Stimulated activated CD8-positive, alpha-beta memory T cell treated with anti-CD3 and anti-CD28 coated beads, Interleukin-12 subunit alpha, Interleukin-12 subunit beta, amount 100 ng/mL, for 4 hours (primary cell): Measurements from ENCODE around the gene P2RX6.
"Not testable (repeated sequence)": the region's sequence is repeated elsewhere in the genome, so short reads cannot be mapped to it uniquely, and the experiment has no call there.

Experiments used
- DNase-seq: peaks from one replicate; pipeline ENCODE4 v3.0.0-alpha.2; 2020; ENCODE audit warnings: low read depth

The P2RX6 gene

DNA sequence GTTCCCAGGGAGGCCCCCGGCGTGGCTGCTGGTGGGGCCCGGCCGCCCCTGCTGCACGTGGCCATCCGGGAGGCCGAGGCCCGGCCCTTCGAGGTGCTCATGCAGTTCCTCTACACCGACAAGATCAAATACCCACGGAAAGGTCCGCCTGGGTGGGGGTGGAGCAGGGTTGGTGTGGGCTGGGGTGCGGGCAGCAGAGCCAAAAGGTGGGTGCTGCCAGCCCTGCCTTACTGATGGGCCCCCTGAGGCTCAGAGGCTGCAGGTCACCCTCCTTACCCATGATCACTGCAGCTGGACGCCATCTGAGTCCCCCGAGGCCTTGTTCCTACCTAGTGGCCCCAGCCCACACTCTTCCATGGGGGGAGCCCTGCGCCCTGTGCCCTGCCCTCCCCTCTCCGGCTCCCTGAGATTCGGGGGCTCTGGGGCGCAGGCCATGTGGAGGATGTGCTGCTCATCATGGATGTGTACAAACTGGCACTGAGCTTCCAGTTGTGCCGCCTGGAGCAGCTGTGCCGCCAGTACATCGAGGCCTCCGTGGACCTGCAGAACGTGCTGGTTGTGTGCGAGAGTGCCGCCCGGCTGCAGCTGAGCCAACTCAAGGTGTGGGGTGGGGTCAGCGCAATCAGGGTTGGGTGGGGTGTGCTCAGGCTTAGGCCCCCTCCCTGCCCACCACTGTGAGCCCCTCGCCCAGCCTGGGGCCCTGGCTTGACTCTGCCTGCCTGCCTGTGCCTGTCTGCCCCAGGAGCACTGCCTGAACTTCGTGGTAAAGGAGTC is 20.6 kb upstream of the P2RX6 start:
- DNase-seq = no peak

DNA sequence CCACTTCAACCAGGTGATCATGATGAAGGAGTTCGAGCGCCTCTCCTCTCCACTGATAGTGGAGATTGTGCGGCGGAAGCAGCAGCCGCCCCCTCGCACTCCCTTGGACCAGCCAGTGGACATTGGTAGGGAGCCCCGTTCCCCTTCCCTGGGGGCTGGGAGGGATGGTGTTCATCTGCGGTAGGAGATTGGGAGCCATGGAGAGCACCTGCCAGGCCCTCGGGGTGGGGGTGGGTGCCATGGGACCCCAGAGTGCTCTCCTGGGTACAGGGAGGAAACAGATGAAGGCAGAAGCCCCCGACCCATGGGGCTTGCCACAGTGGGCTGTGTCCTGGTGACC is 20.1 kb upstream of the P2RX6 start:
- no peak for DNase-seq

DNA sequence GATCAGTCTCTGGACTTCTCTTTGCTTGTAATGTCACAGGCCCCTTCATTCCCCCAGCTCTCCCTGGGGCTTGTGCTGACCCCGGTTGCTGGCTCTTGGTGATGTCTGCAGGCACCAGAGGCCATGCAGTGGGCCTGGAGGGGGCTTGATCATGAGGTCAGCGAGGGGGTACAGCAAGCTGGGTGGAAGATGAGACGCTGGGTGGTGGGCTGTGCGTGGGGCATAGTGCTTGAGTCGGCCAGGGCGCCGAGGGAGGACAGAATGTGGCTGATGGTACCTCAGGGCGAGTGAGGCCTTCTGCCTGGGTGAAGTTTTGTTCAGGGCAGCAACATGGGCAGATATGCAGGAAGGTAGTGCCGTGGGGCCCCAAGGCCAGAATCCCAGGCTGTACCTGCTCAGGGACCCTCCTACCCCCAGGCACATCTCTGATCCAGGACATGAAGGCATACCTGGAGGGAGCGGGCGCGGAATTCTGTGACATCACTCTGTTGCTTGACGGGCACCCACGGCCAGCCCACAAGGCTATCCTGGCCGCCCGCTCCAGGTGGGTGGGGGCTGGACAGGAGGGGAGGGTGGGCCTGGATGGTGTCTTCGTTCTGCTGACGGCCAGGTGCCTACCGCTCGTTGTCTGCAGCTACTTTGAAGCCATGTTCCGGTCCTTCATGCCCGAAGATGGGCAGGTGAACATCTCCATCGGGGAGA is 19.5 kb upstream of the P2RX6 start:
- no peak for DNase-seq

DNA sequence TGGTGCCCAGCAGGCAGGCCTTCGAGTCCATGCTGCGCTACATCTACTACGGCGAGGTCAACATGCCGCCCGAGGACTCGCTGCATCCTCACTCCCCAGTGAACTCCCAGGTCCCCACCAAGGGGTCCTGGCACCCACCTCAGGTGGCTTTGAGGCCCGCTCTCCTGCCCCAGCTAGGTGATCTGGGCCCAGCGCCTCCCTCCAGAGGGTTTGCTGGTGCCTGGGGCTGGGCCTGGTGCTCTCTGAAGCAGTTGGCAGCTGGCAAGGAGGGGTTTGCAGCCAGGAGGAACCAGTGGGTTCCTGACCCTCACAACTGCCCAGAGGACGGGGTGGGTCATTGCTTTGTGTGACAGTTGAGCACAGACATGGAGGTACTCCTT is 18.9 kb upstream of the P2RX6 start:
- DNase-seq = no peak

DNA sequence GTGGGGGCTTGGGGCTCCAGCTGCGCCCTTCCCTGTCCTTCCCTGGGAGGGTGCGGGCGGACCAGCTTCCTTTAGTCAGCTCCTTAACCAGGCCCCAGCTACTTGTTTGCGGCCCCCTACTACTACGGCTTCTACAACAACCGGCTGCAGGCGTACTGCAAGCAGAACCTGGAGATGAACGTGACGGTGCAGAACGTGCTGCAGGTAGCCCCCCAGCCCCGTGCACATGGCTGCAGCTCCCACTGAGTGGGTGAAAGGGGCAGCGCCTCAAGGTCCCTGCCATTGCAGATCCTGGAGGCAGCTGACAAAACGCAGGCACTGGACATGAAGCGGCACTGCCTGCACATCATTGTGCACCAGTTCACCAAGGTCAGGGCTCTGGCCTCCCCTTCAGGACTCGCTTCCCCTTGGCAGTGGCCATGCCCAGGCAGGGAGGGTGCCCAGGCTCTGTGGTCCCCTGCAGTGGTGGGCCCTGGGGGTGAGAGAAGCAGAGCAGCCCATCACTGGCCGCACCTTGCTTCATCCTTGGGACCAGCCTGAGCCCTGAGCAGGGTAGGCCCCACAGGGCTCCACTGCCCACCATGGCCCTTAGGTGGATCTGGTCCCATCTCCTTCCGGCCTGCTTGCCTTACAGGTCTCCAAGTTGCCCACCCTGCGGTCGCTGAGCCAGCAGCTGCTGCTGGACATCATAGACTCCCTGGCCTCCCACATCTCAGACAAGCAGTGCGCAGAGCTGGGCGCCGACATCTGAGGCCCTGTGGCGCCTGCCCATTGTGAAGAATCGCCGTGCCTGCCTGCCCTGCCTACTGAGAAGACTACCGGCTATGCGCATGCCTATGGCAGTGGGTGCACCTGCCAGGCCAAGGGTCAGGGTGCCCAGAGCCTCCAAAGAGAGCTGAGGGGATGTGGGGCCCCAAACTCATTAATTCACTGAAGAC is 18.1 kb upstream of the P2RX6 start:
- no peak for DNase-seq

DNA sequence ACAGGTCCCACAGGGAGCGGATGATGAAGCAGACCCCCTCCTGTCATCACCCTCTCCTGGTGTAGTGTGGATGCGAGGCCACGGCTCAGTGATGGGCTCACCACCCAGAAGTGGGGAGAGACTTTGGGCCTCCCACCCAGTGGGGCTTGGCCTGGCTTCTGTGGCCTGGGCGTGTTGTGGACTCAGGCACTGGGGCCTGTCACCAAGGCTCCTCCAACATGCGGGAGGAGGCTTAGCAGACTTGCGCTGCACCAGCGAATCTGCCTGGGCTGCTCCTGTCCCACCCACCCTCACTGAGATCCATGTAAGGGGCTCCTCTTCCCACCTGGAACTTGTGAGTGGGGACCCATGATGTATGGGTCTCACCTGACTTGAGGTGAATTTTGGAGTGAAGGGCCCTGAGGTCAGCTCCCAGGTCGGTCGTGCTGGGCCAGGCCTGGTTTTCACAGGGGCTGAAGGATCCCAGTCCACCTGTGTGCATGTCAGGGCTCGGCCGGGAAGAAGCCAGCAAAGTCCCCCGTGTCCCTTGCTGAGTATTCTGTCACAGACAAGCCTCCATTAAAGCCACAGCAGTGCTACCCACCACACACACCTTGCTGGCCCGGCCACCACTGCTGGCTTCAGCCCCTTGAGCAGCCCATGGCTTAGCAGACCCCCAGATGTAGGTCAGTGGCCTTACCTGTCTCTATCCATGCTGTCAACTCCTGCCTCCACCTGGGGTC is 17.3 kb upstream of the P2RX6 start:
- no peak for DNase-seq

DNA sequence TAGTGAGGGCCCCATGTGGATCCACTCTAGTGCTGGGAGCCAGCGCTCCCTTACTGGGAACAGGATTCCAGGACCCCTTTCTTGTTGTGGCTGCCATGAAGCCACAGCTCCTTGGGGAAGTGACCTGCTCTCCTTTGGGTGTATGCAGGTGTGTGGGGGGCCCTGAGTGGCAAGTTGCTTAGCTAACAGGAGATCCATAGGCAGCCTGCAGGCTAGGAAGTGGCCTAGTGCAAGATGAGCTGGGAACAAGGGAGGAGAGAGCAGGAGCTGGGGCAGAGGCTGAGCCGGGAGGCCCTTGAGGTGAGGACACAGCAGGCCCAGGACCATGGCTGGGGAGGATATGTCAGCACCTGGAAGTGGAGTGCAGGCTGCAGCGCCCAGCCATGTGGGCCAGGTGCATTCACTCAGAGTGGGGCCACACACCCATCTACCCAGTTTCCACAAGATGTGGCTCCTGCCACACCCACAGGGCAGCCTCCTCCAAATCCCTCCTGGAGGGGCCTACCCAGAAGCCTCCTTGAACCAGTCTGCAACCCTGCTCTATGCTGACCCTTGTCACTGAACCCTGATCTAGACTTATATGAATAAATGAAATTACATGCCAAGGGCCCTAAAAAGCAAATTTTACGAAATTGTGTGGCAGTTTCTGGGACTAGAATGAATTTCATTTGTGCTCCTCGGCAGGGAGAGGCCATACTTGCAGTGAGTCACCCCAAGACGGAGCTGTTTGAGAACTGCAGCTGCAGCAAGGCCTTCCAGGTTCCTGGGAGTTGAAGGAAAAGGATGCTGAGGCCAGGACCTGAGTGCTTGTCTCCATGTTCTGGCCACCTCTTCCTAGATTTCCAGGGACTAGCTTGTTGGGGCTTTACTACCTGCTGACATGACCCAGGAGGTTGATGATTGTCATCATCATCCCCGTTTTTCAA is 16.3 kb upstream of the P2RX6 start:
- no peak for DNase-seq

DNA sequence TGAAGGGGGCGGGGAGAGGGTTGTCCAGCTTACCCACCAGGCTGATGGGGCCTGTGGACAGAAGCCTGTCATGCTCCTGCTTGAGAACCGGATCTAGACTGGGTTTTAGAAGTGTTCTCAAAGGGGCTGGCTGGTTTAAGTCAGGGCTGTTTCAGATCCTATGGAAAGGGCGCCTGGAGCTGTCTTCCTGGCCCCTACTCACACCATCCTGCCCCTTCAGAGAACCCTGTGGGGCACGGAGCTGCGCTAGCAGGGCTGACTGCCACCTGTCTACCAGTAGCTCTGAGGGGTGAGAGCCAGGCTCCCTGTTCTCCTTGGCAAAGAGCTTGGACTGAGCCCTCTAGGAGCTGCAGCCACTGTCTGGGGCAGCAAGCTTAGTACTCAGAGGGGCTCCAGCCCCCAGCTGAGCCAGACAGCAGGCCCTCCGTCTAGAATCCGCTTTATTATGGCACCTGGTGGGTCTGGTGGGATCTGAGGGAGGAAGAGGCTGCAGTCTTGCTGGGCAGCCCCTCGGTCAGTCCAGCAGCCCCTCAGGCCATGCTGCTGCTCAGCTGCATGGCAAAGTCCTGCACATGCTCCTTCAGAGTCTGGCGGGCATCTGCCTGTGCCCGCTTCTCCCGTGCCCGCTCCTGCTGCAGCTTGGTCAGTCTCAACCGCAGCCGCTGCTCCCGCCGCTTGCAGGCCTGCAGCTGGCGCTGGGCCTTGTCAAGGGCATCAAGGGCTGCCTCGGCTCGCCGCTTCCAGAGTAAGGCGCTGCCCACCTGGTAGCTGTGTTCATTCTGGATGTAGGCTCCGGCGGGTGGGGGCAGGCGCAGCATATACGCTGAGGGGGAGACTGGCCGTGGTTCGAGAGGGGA is 15.4 kb upstream of the P2RX6 start:
- no peak for DNase-seq

DNA sequence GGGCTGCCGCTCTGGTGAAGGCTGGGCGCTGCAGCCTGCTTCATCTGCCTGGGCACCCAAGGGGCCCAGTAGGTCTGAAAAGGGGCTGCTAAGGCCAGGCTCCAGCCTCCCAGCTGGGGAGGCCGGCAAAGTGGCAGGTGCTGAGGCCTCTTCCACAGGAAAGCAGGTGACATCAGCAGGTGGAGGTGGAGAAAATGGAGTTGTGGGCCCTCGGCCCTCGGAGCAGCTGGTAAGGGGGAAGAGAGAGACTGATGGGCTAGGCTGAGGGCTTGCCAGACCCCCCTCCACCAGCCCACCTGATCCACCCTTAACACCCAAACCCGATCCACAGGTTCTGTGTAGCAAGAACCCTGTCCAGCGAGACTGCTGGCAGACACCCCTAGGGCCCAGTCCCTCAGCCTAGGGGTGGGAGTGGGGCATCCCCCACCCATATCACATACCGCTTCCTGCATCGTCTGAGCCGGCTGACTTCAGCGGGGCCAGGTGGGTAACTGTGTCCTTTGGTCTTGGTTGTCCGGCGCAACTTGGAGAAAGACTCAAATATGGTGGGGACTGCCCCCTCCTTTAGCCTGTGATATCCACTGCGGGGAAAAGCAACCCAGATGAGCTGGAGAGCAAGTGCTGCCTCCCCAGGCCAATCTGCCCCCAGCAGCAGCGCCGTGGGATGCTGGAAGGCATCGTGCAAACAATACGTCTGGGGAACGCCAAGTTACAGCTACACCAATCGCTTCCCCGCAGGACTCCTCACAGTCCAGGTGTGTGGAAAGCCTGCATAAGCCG is 14.6 kb upstream of the P2RX6 start:
- no peak for DNase-seq

DNA sequence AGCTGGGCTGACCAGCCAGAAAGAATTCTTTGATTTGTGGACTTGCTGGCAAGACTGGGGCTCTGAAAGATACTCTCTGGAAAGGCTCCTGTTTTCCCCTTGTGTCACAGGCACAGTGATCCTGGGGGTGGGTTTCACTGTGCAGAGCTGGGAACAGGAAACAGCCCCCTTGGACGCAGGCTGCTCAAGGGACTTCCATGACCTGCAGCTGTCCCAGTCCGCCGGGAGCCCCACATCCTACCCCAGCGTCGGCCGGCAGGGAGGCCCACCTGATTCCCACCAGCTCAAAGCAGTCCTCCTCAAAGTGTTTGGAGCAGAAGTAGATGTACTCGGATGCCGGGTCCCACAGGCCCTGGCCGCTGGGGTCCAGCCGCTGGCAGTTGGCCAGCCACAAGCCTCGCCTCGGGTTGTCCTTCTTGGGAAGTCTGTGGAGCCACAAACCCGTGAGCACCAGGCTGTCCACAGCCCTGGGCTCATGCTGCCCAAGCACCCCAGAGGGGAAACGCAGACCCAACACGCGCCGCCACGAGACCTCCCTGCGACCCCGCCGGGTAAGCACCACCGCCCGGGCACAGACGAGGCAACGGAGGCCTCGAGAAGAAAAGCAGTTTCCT is 13.9 kb upstream of the P2RX6 start:
- DNase-seq = no peak

DNA sequence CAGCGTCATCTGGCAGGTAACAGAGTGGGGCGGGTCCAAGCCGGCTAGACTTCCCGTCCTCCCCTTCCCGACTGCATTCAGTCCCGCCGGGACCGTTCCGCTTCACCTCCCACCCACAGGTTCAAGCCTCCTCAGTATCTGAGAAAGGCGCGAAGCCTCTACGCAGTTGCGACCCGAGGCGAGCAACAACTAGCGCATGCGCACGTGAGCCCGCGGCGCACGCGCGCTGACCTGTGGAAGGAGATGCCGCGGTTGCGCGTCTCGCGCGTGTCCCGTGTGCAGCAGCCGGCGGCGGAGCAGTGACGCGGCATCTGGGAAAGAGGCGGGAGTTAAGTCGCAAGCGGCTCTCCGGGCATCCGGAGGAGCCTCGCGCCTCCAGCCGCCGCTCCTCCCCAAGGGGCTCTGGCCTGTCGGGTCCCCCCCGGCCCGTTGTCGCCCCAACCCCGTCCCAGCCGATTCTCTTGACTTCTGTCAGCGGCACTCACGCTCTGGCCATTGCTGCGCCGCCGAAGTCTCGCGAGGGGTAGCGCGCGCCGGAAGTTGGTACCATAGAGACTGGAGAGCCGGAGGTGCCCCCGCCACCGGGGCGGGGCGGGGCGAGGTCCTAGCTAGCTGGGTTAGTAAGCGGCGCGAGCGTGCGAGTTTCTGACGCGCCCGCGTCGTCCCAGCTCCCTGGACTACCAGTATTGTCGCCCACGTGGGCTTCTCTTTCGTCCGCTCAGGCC is 13.2 kb upstream of the P2RX6 start, which contains the start of gene THAP7:
Gene THAP7 (minus strand): TSS at position 518 of the 725 bp plus-strand sequence. CDS start 207 bp downstream, at position 311.
- peak; percentile 94 for DNase-seq

DNA sequence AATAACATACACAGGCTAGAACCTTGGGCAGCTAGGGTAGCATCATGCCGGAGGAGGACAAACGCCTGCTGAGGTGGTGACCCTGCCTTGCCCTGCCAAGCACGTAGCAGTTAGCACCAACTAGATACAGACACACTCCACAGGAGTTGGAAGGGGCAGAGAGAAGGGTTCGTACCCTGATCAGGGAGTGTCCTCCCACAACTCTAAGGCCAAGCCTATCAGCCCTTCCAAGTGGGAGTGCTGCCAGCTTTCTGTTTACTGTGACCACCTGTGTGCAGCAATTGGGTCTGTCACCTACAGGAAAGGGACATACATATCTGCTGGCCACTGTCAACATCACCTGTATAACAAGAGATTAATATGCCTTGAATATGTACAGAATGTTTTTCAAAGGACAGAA is 11.2 kb upstream of the P2RX6 start:
- DNase-seq = no peak

DNA sequence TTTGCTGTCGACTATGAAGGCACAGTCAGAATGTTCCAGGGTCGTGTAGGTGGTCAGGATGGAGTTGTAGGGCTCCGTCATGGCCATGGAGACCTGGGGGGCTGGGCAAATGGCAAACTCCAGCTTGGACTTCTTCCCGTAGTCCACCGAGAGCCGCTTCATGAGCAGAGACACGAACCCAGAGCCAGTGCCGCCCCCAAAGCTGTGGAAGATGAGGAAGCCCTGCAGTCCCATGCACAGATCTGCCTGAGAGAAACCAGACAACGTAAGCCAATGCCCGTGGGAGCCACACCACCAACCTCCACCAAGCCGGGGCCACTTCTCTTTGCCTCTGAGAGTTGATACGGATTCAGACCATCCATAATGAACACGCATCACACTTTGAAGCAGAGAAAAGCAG is 5.8 kb upstream of the P2RX6 start:
- not testable (repeated sequence) for DNase-seq

DNA sequence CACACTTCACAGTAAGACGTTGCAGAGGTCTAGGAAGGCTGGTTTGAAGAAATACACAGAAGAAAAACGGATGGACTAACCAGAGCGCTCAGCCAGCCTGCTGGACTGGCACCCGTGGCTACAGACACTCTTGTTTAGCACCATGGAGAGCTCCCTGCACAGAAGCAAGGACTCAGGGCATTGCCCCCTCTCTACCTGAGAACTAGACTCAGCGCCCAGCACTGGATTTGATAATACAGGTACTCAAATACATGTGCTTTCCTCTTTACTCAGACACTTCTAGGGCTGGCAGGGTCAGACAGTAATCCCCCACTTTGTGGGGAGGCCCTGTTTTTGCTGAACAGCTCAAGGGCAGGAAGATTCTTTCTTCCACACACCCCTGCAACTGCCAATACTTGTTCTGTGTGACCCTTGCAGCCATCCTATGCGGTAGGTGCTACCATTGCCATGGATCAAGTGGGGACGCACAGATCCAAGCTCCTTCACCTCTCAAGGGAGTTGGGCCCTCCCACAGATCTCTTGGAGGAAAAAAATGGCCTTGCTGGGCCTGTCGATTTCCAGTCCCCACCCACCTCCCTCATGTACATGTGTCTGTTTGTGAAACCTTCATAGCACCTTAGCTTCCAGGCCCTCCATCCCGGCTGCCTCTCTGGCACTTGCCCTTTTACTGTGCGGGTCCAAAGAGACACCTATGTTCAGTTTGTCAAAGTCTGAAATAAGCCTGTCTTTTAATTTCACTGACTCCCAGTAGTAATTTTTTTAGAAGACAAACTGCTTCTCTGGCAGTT is 5.1 kb upstream of the P2RX6 start:
- no peak for DNase-seq

DNA sequence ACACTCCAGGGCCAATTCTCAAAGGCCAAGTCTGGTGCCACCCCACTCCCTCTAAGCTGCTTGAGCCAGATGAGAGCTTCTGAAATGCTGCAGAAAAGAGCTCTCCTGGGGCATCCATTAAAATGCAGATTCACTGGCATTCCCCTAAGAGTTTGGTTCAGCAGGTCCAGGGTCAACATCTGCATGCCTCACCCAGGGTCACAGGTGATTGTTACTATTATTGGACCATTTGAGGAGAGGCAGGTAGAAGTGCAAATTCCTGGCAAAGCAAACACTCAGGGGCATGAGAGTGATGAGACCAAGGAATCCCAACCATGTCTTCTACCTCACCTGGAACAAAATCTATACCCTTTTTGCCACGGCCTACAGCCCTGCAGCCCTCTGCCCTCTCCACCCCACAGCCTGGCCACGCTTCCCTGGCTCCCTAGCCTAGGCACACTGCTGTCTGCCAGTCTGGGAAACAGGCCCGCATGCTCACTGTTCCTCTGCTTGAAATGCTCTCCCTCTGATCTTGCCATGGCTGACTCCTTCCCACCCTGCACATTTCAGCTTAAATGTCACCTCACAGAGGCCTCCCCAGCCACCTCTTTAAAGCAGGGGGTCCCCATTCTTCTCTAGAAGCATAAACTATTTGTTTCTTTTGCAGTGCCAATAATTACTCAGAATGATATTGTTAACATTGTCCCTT is 4.4 kb upstream of the P2RX6 start:
- DNase-seq = no peak
